Small intestine (tissue), 7 donors: ENCODE results near the gene CFAP45. TPM values are rescaled to one million over a fixed set of nuclear protein-coding genes. Genes with fewer than 3 reads are reported as not detected.

Source experiments
- DNase-seq, 2 donors: peaks; one replicate each; pipeline versions ENCODE4 v3.0.0 to v3.0.0-alpha.2; 2013
- FAIRE-seq: peaks from 2 replicates; lab custom pipeline; 2012; peaks lifted over from hg19 to GRCh38; lab: Jason Lieb, UNC
- H3K27ac ChIP-seq, 3 donors: one replicate each; pipeline ENCODE4 v1.5.1; 2013; ENCODE audit warnings: low read length in 2 of 3, mild to moderate bottlenecking in 2 of 3, control low read depth in 1 of 3, inconsistent platforms in 1 of 3, low read depth in 1 of 3, moderate library complexity in 1 of 3
- H3K27me3 ChIP-seq, 3 donors: one replicate each; pipeline ENCODE4 v1.6.1; 2013; ENCODE audit warnings: low read length in 3 of 3, inconsistent platforms in 1 of 3; ENCODE audit not compliant: control insufficient read depth in 3 of 3, insufficient read depth in 3 of 3
- H3K36me3 ChIP-seq, 3 donors: one replicate each; pipeline ENCODE4 v1.6.1; 2013; ENCODE audit warnings: low read length in 3 of 3, inconsistent platforms in 1 of 3, low read depth in 1 of 3, mild to moderate bottlenecking in 1 of 3, moderate library complexity in 1 of 3; ENCODE audit not compliant: control insufficient read depth in 3 of 3, insufficient read depth in 2 of 3
- H3K4me1 ChIP-seq, 3 donors: one replicate each; pipeline ENCODE4 v1.6.1; 2013; ENCODE audit warnings: low read length in 2 of 3, inconsistent platforms in 1 of 3, low read depth in 1 of 3, mild to moderate bottlenecking in 1 of 3, moderate library complexity in 1 of 3; ENCODE audit not compliant: control insufficient read depth in 3 of 3, insufficient read depth in 2 of 3
- H3K4me3 ChIP-seq, 3 donors: one replicate each; pipeline ENCODE4 v1.5.1; 2013; ENCODE audit warnings: low read length in 3 of 3, control low read depth in 1 of 3, inconsistent platforms in 1 of 3, low read depth in 1 of 3, mild to moderate bottlenecking in 1 of 3, moderate library complexity in 1 of 3
- H3K9me3 ChIP-seq, 2 donors: one replicate each; pipeline ENCODE4 v1.6.1; 2013; ENCODE audit warnings: low read depth in 1 of 2, low read length in 1 of 2; ENCODE audit not compliant: control insufficient read depth in 2 of 2, insufficient read depth in 1 of 2
- WGBS, 3 donors: extraction: QIAGEN DNeasy Blood & Tissue Kit; methylation state at CpG; one replicate each; pipeline ENCODE4 v1.1.7; 2013; 5-methylcytosine and 5-hydroxymethylcytosine counted together
- polyA plus RNA-seq, 4 donors: library from polyadenylated mRNA; stranded (reverse) in 3 of 4; unstranded in 1 of 4; fragments of 200-250 nt in 3 of 4; fragments of 120-200 nt in 1 of 4; gene quantifications; one replicate each; pipeline versions ENCODE4 v1.2.1 to v1.2.3, GENCODE V29; 2013
- donor health status: healthy with polysubstance abuse.
- donor health status: control.
- donor health status: control.
- donor health status: Bipolar disorder and iron deficiency.
- donor health status: healthy.

Gene CFAP45
- polyA plus RNA-seq, 4 donors, result 0.35 to 1.1 (median 0.36) TPM; not detected in 1

- WGBS, 3 donors, result 79 to 85% (median 81%) methylated on average over 1 of the region's 1 CpG
- H3K4me1 ChIP-seq, result peaks cover 0 to 17% (median 0%) of the 10 kb centered on the region in 3 donors
- no peaks in the 10 kb centered on the region for H3K27me3 ChIP-seq
- no peak overlapping the region for H3K4me3 ChIP-seq
- FAIRE-seq (no peak), DNase-seq (no peak)
- no peaks in the 10 kb centered on the region for H3K9me3 ChIP-seq
- peaks cover 0 to 12% (median 0%) of the 10 kb centered on the region in 3 donors for H3K36me3 ChIP-seq
- no peak overlapping the region for H3K27ac ChIP-seq
Observed at GRCh38 chr1:159866066-159866465, 33.9 kb downstream of the CFAP45 start.

GRCh38 chr1:159864262-159864661 is 35.7 kb downstream of the CFAP45 start:
- DNase-seq, result no peak
- no peak overlapping the region for H3K4me3 ChIP-seq
- peaks cover 0 to 12% (median 0%) of the 10 kb centered on the region in 3 donors for H3K36me3 ChIP-seq
- no peaks in the 10 kb centered on the region for H3K9me3 ChIP-seq
- no peak for FAIRE-seq
- no peaks in the 10 kb centered on the region for H3K27me3 ChIP-seq
- WGBS, 3 donors, result 27 to 50% (median 44%) methylated on average over 2 of the region's 2 CpGs
- peaks cover 0 to 26% (median 0%) of the 10 kb centered on the region in 3 donors for H3K4me1 ChIP-seq
- H3K27ac ChIP-seq, result no peak overlapping the region

- H3K4me1 ChIP-seq, result peaks cover 0 to 14% (median 0%) of the 10 kb centered on the region in 3 donors
- WGBS, 3 donors, result 47 to 70% (median 48%) methylated on average over 4 of the region's 4 CpGs
Observed at GRCh38 chr1:159862557-159862956, 37.4 kb downstream of the CFAP45 start, which contains the start of gene VSIG8. Gene VSIG8 (minus strand): TSS chr1:159862657. CDS start chr1:159862521, 136 bp downstream.

GRCh38 chr1:159862031-159862430 is 37.9 kb downstream of the CFAP45 start:
- DNase-seq, result no peak
- H3K4me1 ChIP-seq, result peaks cover 0 to 10% (median 0%) of the 10 kb centered on the region in 3 donors
- H3K27ac ChIP-seq, result no peak overlapping the region
- 80 to 90% (median 87%) methylated on average over 5 of the region's 5 CpGs for WGBS, 3 donors
- no peak overlapping the region for H3K4me3 ChIP-seq
- FAIRE-seq, result no peak
- no peaks in the 10 kb centered on the region for H3K27me3 ChIP-seq
- no peaks in the 10 kb centered on the region for H3K9me3 ChIP-seq
- H3K36me3 ChIP-seq, result peaks cover 0 to 14% (median 0%) of the 10 kb centered on the region in 3 donors

More at GRCh38 chr1:159862557-159862956, 37.4 kb downstream of the CFAP45 start, which contains the start of gene VSIG8:
- FAIRE-seq (no peak), DNase-seq (no peak)
- H3K9me3 ChIP-seq, result no peaks in the 10 kb centered on the region
- no peak within 1 kb of the TSS for H3K4me3 ChIP-seq
- H3K27ac ChIP-seq, result no peak within 1 kb of the TSS
- H3K36me3 ChIP-seq, result peaks cover 0 to 14% (median 0%) of the 10 kb centered on the region in 3 donors
- no peaks in the 10 kb centered on the region for H3K27me3 ChIP-seq

- Histone ChIP-seq H3K27ac (no peak overlapping the region), H3K4me3 (no peak overlapping the region), H3K4me1 (peaks cover 0 to 10% (median 0%) of the 10 kb centered on the region in 3 donors), H3K9me3 (no peaks in the 10 kb centered on the region), H3K36me3 (peaks cover 0 to 14% (median 0%) of the 10 kb centered on the region in 3 donors), H3K27me3 (no peaks in the 10 kb centered on the region)
- DNase-seq, result no peak
- no peak for FAIRE-seq
- 77 to 79% (median 78%) methylated on average over 8 of the region's 8 CpGs for WGBS, 3 donors
Observed at GRCh38 chr1:159861218-159861617, 38.7 kb downstream of the CFAP45 start.

GRCh38 chr1:159860456-159860855 is 39.5 kb downstream of the CFAP45 start:
- Histone ChIP-seq H3K9me3 (no peaks in the 10 kb centered on the region), H3K27ac (peak overlapping the region in 1 of 3 donors; percentile 26), H3K36me3 (peaks cover 0 to 14% (median 0%) of the 10 kb centered on the region in 3 donors), H3K27me3 (no peaks in the 10 kb centered on the region), H3K4me1 (peaks cover 0 to 11% (median 0%) of the 10 kb centered on the region in 3 donors), H3K4me3 (no peak overlapping the region)
- FAIRE-seq (no peak), DNase-seq (no peak)
- 43 to 51% (median 50%) methylated on average over 3 of the region's 3 CpGs for WGBS, 3 donors

GRCh38 chr1:159859767-159860322 is 40.1 kb downstream of the CFAP45 start:
- DNase-seq (peak in 1 of 2 donors; percentile 45), FAIRE-seq (no peak)
- WGBS, 3 donors, result 77 to 79% (median 79%) methylated on average over 7 of the region's 7 CpGs
- Histone ChIP-seq H3K4me3 (no peak overlapping the region), H3K36me3 (peaks cover 0 to 14% (median 0%) of the 10 kb centered on the region in 3 donors), H3K27ac (peak overlapping the region in 1 of 3 donors; percentile 36), H3K4me1 (peaks cover 0 to 16% (median 0%) of the 10 kb centered on the region in 3 donors), H3K9me3 (no peaks in the 10 kb centered on the region), H3K27me3 (no peaks in the 10 kb centered on the region)

GRCh38 chr1:159857889-159858288 is 42.1 kb downstream of the CFAP45 start:
- Histone ChIP-seq H3K27ac (no peak overlapping the region), H3K9me3 (no peaks in the 10 kb centered on the region), H3K4me3 (no peak overlapping the region), H3K36me3 (peaks cover 0 to 14% (median 0%) of the 10 kb centered on the region in 3 donors), H3K27me3 (no peaks in the 10 kb centered on the region), H3K4me1 (peaks cover 0 to 26% (median 0%) of the 10 kb centered on the region in 3 donors)
- FAIRE-seq (no peak), DNase-seq (no peak)
- 91 to 94% (median 93%) methylated on average over 6 of the region's 6 CpGs for WGBS, 3 donors
